ENCODE results near the gene PLGRKT.

GRCh38 chr9:5408596-5408995 is 29.1 kb downstream of the PLGRKT start:
- no peak for TF ChIP-seq POLR2A (IDR thresholded peaks at IDR 0.05; ENCODE audit: low read depth, low read length)
- TF ChIP-seq POLR2AphosphoS5 (IDR thresholded peaks at IDR 0.05; ENCODE audit: low read depth, low read length), result no peak
- TF ChIP-seq TAF1 (IDR thresholded peaks at IDR 0.05; ENCODE audit: borderline replicate concordance, low read depth, low read length), result no peak

All from GM12892 (cell line).